ENCODE measurements around the gene PAK4. TPM values are rescaled to one million over a fixed set of nuclear protein-coding genes. Genes with fewer than 3 reads are reported as not detected.
"Not testable (repeated sequence)": the region's sequence is repeated elsewhere in the genome, so short reads cannot be mapped to it uniquely, and the experiment has no call there.

The PAK4 gene
- polyA plus RNA-seq, 1 of the 3 experiments (the other 2 are of a cell fraction), result 36.4 TPM

GRCh38 chr19:39215323-39215722 lies 89.7 kb downstream of the PAK4 start:
- CTCF ChIA-PET, result interaction anchor here (2.5 kb wide), 1 partner anchor 113 kb away, joined by 8 read pairs; no protein-coding TSS in a partner anchor
- H2AFZ ChIP-seq (ENCODE audit: low read depth); H3K4me2 ChIP-seq; H3K4me3 ChIP-seq (ENCODE audit: low read depth in 2 of 2, low read length in 1 of 2); H3F3A ChIP-seq (replicated peaks; ENCODE audit: insufficient read depth); POLR2A ChIA-PET; DNase-seq; H3K36me3 ChIP-seq (replicated peaks in 1 of 2; ENCODE audit: control insufficient read depth in 1 of 2, insufficient read depth in 2 of 2, low read length in 1 of 2); H3K9me2 ChIP-seq; H3K79me2 ChIP-seq (ENCODE audit: insufficient read depth); H3K9ac ChIP-seq; H3K4me1 ChIP-seq (ENCODE audit: control insufficient read depth in 1 of 2, insufficient read depth in 2 of 2, low read depth in 1 of 2, low read length in 1 of 2); H4K20me1 ChIP-seq (ENCODE audit: insufficient read depth); H3K27me3 ChIP-seq (ENCODE audit: insufficient read depth); H3K9me3 ChIP-seq; H3K27ac ChIP-seq (ENCODE audit: low read depth in 2 of 2, low read length in 1 of 2): not testable (repeated sequence)
- WGBS (ENCODE audit: low lambda C conversion rate), result 45% methylated on average over 3 of the region's 3 CpGs

- no peak overlapping the region for H3K27ac ChIP-seq (ENCODE audit: low read depth in 2 of 2, low read length in 1 of 2)
- WGBS (ENCODE audit: low lambda C conversion rate), result 61% methylated on average over 5 of the region's 5 CpGs
- no peak overlapping the region for H3K9ac ChIP-seq
- H3K4me3 ChIP-seq (ENCODE audit: low read depth in 2 of 2, low read length in 1 of 2), result no peak overlapping the region
- ChIA-PET POLR2A (no interaction called here), CTCF (interaction anchor here (1.1 to 2.5 kb wide), 2 partner anchors 107 to 111 kb away, joined by 4 to 8 read pairs; no protein-coding TSS in a partner anchor)
- H3K79me2 ChIP-seq (ENCODE audit: insufficient read depth), result no peaks in the 10 kb centered on the region
- no peaks in the 10 kb centered on the region for H3K4me1 ChIP-seq (ENCODE audit: control insufficient read depth in 1 of 2, insufficient read depth in 2 of 2, low read depth in 1 of 2, low read length in 1 of 2)
- H3K36me3 ChIP-seq (replicated peaks in 1 of 2; ENCODE audit: control insufficient read depth in 1 of 2, insufficient read depth in 2 of 2, low read length in 1 of 2), result no peaks in the 10 kb centered on the region
- H4K20me1 ChIP-seq (ENCODE audit: insufficient read depth), result no peaks in the 10 kb centered on the region
- H2AFZ ChIP-seq (ENCODE audit: low read depth), result no peak overlapping the region
- no peak for DNase-seq
- no peak for TF ChIP-seq RFX5 (IDR thresholded peaks at IDR 0.05; ENCODE audit: low read length)
- TF ChIP-seq TEAD4 (IDR thresholded peaks at IDR 0.05; ENCODE audit: borderline replicate concordance, insufficient read depth), result no peak
- TF ChIP-seq USF1 (IDR thresholded peaks at IDR 0.05; ENCODE audit: borderline replicate concordance, low read depth), result no peak
- no peak for TF ChIP-seq CTCF (IDR thresholded peaks at IDR 0.05)
- TF ChIP-seq SIN3A (IDR thresholded peaks at IDR 0.05; ENCODE audit: borderline replicate concordance, low read depth, low read length), result no peak
- TF ChIP-seq NFIC (IDR thresholded peaks at IDR 0.05; ENCODE audit: borderline replicate concordance), result no peak
- no peak for TF ChIP-seq MEF2A (IDR thresholded peaks at IDR 0.05; ENCODE audit: borderline replicate concordance, low read depth)
- no peak for TF ChIP-seq MAX (IDR thresholded peaks at IDR 0.05; ENCODE audit: low read depth)
- TF ChIP-seq REST (IDR thresholded peaks at IDR 0.05; ENCODE audit: low read depth, low read length), result no peak
- TF ChIP-seq EP300 (IDR thresholded peaks at IDR 0.05; ENCODE audit: borderline replicate concordance in 1 of 2, low read depth in 1 of 2, low read length in 1 of 2), result no peak
- TF ChIP-seq JUND (IDR thresholded peaks at IDR 0.05), result no peak
- TF ChIP-seq MXI1 (IDR thresholded peaks at IDR 0.05; ENCODE audit: low read depth, low read length), result no peak
- no peak for TF ChIP-seq ZBTB33 (IDR thresholded peaks at IDR 0.05; ENCODE audit: borderline replicate concordance, low read depth)
- no peak for TF ChIP-seq RCOR1 (IDR thresholded peaks at IDR 0.05; ENCODE audit: low read length)
- no peaks in the 10 kb centered on the region; the same call in 1 of the 2 replicates for H3K27me3 ChIP-seq (ENCODE audit: insufficient read depth)
- no peaks in the 10 kb centered on the region for H3K9me3 ChIP-seq
- H3F3A ChIP-seq (replicated peaks; ENCODE audit: insufficient read depth), result no peaks in the 10 kb centered on the region
- H3K4me2 ChIP-seq, result no peak overlapping the region
- no peaks in the 10 kb centered on the region for H3K9me2 ChIP-seq
These were observed 91.5 kb downstream of the PAK4 start for GRCh38 chr19:39217094-39217493.
